Neural cell (in vitro differentiated cells): ENCODE data around the gene DHRS3.

Experiments used
- CTCF ChIP-seq: fragments of 450-650 bp; IDR thresholded peaks from 2 replicates; pipeline ENCODE4 v1.5.1; 2014; ENCODE audit warnings: antibody characterized with exemption, mild to moderate bottlenecking, moderate library complexity; ENCODE audit not compliant: poor library complexity, severe bottlenecking
- EP300 ChIP-seq: fragments of 450-650 bp; conservative IDR thresholded peaks from 2 replicates; pipeline ENCODE4 v1.6.1; 2014; ENCODE audit warnings: antibody characterized with exemption, mild to moderate bottlenecking, moderate library complexity; ENCODE audit not compliant: poor library complexity, severe bottlenecking
- EZH2 ChIP-seq: fragments of 200-600, 300-800 bp; shearing (Covaris generic), sonication (generic); IDR thresholded peaks from 2 replicates; pipeline ENCODE4 v1.6.1; 2014; ENCODE audit warnings: antibody characterized with exemption, low read length, borderline replicate concordance, mild to moderate bottlenecking; ENCODE audit not compliant: insufficient read depth, poor library complexity, severe bottlenecking
- POLR2AphosphoS5 ChIP-seq: IDR thresholded peaks from 2 replicates; pipeline ENCODE4 v1.6.1; 2012
- RAD21 ChIP-seq: fragments of 450-650 bp; conservative IDR thresholded peaks from 2 replicates; pipeline ENCODE4 v1.6.1; 2014; ENCODE audit warnings: antibody characterized with exemption, mild to moderate bottlenecking, moderate library complexity
- SMC3 ChIP-seq: fragments of 450-650 bp; conservative IDR thresholded peaks from 2 replicates; pipeline ENCODE4 v1.6.1; 2014; ENCODE audit warnings: antibody characterized with exemption, mild to moderate bottlenecking, moderate library complexity; ENCODE audit not compliant: poor library complexity
- TAF1 ChIP-seq: IDR thresholded peaks from 2 replicates; pipeline ENCODE4 v1.6.1; 2012; ENCODE audit warnings: low read depth
- TF ChIP-seq, protein P1 (sequence below): IDR thresholded peaks from 2 replicates; pipeline ENCODE4 v1.6.1; 2012; ENCODE audit warnings: borderline replicate concordance

GRCh38 chr1:12594966-12595756 lies 22.8 kb downstream of the DHRS3 start:
- TF ChIP-seq CTCF, result no peak
- TF ChIP-seq SMC3, result no peak
- TF ChIP-seq TAF1, result no peak
- TF ChIP-seq EZH2, result no peak
- no peak for TF ChIP-seq RAD21
- TF ChIP-seq EP300, result no peak
- TF ChIP-seq POLR2AphosphoS5, result no peak
- TF ChIP-seq, protein P1, sequence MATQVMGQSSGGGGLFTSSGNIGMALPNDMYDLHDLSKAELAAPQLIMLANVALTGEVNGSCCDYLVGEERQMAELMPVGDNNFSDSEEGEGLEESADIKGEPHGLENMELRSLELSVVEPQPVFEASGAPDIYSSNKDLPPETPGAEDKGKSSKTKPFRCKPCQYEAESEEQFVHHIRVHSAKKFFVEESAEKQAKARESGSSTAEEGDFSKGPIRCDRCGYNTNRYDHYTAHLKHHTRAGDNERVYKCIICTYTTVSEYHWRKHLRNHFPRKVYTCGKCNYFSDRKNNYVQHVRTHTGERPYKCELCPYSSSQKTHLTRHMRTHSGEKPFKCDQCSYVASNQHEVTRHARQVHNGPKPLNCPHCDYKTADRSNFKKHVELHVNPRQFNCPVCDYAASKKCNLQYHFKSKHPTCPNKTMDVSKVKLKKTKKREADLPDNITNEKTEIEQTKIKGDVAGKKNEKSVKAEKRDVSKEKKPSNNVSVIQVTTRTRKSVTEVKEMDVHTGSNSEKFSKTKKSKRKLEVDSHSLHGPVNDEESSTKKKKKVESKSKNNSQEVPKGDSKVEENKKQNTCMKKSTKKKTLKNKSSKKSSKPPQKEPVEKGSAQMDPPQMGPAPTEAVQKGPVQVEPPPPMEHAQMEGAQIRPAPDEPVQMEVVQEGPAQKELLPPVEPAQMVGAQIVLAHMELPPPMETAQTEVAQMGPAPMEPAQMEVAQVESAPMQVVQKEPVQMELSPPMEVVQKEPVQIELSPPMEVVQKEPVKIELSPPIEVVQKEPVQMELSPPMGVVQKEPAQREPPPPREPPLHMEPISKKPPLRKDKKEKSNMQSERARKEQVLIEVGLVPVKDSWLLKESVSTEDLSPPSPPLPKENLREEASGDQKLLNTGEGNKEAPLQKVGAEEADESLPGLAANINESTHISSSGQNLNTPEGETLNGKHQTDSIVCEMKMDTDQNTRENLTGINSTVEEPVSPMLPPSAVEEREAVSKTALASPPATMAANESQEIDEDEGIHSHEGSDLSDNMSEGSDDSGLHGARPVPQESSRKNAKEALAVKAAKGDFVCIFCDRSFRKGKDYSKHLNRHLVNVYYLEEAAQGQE, result no peak
